ENCODE results near the gene DIP2A.
"Not testable (repeated sequence)": the region's sequence is repeated elsewhere in the genome, so short reads cannot be mapped to it uniquely, and the experiment has no call there.

Gene DIP2A

GRCh38 chr21:46455575-46456385 is 2.9 kb upstream of the DIP2A start:
- no peak overlapping the region for H3K4me3 ChIP-seq (ENCODE audit: low read depth, low read length)
- no peak for DNase-seq (ENCODE audit: low read depth)
- no peak for TF ChIP-seq POLR2A (IDR thresholded peaks at IDR 0.05; ENCODE audit: extremely low read depth, insufficient read length)
- no peak for TF ChIP-seq CTCF (IDR thresholded peaks at IDR 0.05; ENCODE audit: low read depth, low read length)
- TF ChIP-seq MAX (IDR thresholded peaks at IDR 0.05; ENCODE audit: low read depth, low read length): no peak
- TF ChIP-seq MYC (IDR thresholded peaks at IDR 0.05; ENCODE audit: low read depth, low read length): no peak

- no peak for TF ChIP-seq MYC (IDR thresholded peaks at IDR 0.05; ENCODE audit: low read depth, low read length)
- no peak for TF ChIP-seq CTCF (IDR thresholded peaks at IDR 0.05; ENCODE audit: low read depth, low read length)
- no peak for TF ChIP-seq MAX (IDR thresholded peaks at IDR 0.05; ENCODE audit: low read depth, low read length)
- TF ChIP-seq POLR2A (IDR thresholded peaks at IDR 0.05; ENCODE audit: extremely low read depth, insufficient read length): no peak
- peak overlapping the region; percentile 66 for H3K4me3 ChIP-seq (ENCODE audit: low read depth, low read length)
- no peak for DNase-seq (ENCODE audit: low read depth)
Observed at GRCh38 chr21:46456750-46457149, 1.9 kb upstream of the DIP2A start.

- DNase-seq (ENCODE audit: low read depth): peak; percentile 79
- H3K4me3 ChIP-seq (ENCODE audit: low read depth, low read length): peak overlapping the region; percentile 66
- TF ChIP-seq MAX (IDR thresholded peaks at IDR 0.05; ENCODE audit: low read depth, low read length): peak; percentile 60; the same call in 1 of the 2 replicates
- no peak for TF ChIP-seq CTCF (IDR thresholded peaks at IDR 0.05; ENCODE audit: low read depth, low read length)
- TF ChIP-seq POLR2A (IDR thresholded peaks at IDR 0.05; ENCODE audit: extremely low read depth, insufficient read length): no peak
- peak; percentile 72 for TF ChIP-seq MYC (IDR thresholded peaks at IDR 0.05; ENCODE audit: low read depth, low read length)
Observed at GRCh38 chr21:46457801-46458314, 833 bp upstream of the DIP2A start.

GRCh38 chr21:46459024-46459355 is 299 bp downstream of the DIP2A start:
- TF ChIP-seq POLR2A (IDR thresholded peaks at IDR 0.05; ENCODE audit: extremely low read depth, insufficient read length): no peak
- TF ChIP-seq MAX (IDR thresholded peaks at IDR 0.05; ENCODE audit: low read depth, low read length): no peak
- DNase-seq (ENCODE audit: low read depth): no peak
- peak overlapping the region; percentile 63 for H3K4me3 ChIP-seq (ENCODE audit: low read depth, low read length)

GRCh38 chr21:46459356-46460112 is 843 bp downstream of the DIP2A start:
- DNase-seq (ENCODE audit: low read depth): peak; percentile 60
- TF ChIP-seq CTCF (IDR thresholded peaks at IDR 0.05; ENCODE audit: low read depth, low read length) (no peak), MYC (IDR thresholded peaks at IDR 0.05; ENCODE audit: low read depth, low read length) (no peak), POLR2A (IDR thresholded peaks at IDR 0.05; ENCODE audit: extremely low read depth, insufficient read length) (no peak), MAX (IDR thresholded peaks at IDR 0.05; ENCODE audit: low read depth, low read length) (no peak)
- H3K4me3 ChIP-seq (ENCODE audit: low read depth, low read length): peak overlapping the region; percentile 67

GRCh38 chr21:46461909-46462308 is 3.2 kb downstream of the DIP2A start:
- TF ChIP-seq CTCF (IDR thresholded peaks at IDR 0.05; ENCODE audit: low read depth, low read length): no peak
- TF ChIP-seq MYC (IDR thresholded peaks at IDR 0.05; ENCODE audit: low read depth, low read length): no peak
- no peak for TF ChIP-seq MAX (IDR thresholded peaks at IDR 0.05; ENCODE audit: low read depth, low read length)
- no peak for TF ChIP-seq POLR2A (IDR thresholded peaks at IDR 0.05; ENCODE audit: extremely low read depth, insufficient read length)
- DNase-seq (ENCODE audit: low read depth): no peak

GRCh38 chr21:46465153-46465552 is 6.5 kb downstream of the DIP2A start:
- H3K4me3 ChIP-seq (ENCODE audit: low read depth, low read length); DNase-seq (ENCODE audit: low read depth): not testable (repeated sequence)

More at GRCh38 chr21:46461909-46462308, 3.2 kb downstream of the DIP2A start:
- H3K4me3 ChIP-seq (ENCODE audit: low read depth, low read length): no peak overlapping the region

Measured in NB4 (cell line).